Keratinocyte (primary cell): Measurements from ENCODE around the gene FNDC11.

Experiments
- CTCF ChIP-seq, 3 experiments: IDR thresholded peaks in 1 of 3; conservative IDR thresholded peaks in 1 of 3; optimal IDR thresholded peaks in 1 of 3; 2 replicates in 2 of 3; 3 replicates in 1 of 3; pipeline versions ENCODE3 to v1.5.1; 2011; ENCODE audit warnings: low read length in 3 of 3, mild to moderate bottlenecking in 3 of 3, moderate library complexity in 2 of 3, control low read depth in 1 of 3, inconsistent platforms in 1 of 3; ENCODE audit not compliant: insufficient read depth in 2 of 3; ENCODE audit errors: extremely low read depth in 1 of 3
- EZH2 ChIP-seq: IDR thresholded peaks from one replicate; pipeline ENCODE4 v1.6.1; 2012; ENCODE audit warnings: inconsistent platforms, mild to moderate bottlenecking, low read length, moderate library complexity

GRCh38 chr20:63508072-63508768 lies 45.7 kb upstream of the FNDC11 start:
- TF ChIP-seq CTCF (optimal IDR thresholded peaks at IDR 0.05 in 1 of 3, IDR thresholded peaks at IDR 0.05 in 1 of 3, conservative IDR thresholded peaks at IDR 0.05 in 1 of 3; ENCODE audit: extremely low read depth in 1 of 3, insufficient read depth in 2 of 3, low read length in 3 of 3) (no peak), EZH2 (no peak)
